Measurements from ENCODE around the gene ADGRD1. TPM values are rescaled to one million over a fixed set of nuclear protein-coding genes. Genes with fewer than 3 reads are reported as not detected.

ADGRD1 gene
- total RNA-seq, 1 experiment from 2014 or later: 0.77 TPM

DNA sequence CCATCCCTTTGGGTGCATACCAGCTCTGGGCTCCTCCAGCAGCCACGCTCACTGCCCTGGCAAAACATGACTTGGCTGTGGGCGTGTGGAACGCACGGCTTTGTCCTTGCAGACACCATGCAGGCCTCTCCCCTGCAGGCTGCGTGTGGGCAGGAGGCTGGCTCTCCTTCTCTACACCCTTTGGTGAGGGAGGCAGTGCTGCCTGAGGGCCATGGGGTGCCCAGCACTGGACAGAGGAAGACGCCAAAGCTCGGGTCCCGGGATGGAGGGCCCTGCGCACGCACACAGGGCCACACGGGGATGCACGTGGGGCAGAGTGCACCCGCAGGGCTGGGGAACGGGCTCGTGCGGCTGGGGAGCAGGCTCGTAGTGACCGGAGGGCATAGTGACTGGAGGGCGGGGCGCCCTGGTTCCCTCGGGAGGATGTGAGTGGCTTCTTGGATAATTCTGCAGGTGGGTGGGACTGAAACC lies 89.7 kb downstream of the ADGRD1 start:
- TF ChIP-seq TCF7 (CRISPR knock-in tag; IDR thresholded peaks at IDR 0.05; ENCODE audit: low read depth) (no peak), KAT7 (CRISPR knock-in tag; IDR thresholded peaks at IDR 0.05; ENCODE audit: borderline replicate concordance) (no peak), TP53 (CRISPR knock-in tag; IDR thresholded peaks at IDR 0.05) (no peak), FOXJ3 (CRISPR knock-in tag; IDR thresholded peaks at IDR 0.05; ENCODE audit: borderline replicate concordance) (no peak), NR1H2 (CRISPR knock-in tag; IDR thresholded peaks at IDR 0.05) (no peak), NFYB (CRISPR knock-in tag; conservative IDR thresholded peaks at IDR 0.05; ENCODE audit: low read depth) (no peak), GRHL2 (CRISPR knock-in tag; IDR thresholded peaks at IDR 0.05; ENCODE audit: insufficient replicate concordance, severe bottlenecking) (no peak), SMAD3 (CRISPR knock-in tag; IDR thresholded peaks at IDR 0.05; ENCODE audit: borderline replicate concordance) (no peak), MYBL2 (CRISPR knock-in tag; IDR thresholded peaks at IDR 0.05) (no peak)
- TF ChIP-seq, protein P1, sequence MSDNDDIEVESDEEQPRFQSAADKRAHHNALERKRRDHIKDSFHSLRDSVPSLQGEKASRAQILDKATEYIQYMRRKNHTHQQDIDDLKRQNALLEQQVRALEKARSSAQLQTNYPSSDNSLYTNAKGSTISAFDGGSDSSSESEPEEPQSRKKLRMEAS (CRISPR knock-in tag; IDR thresholded peaks at IDR 0.05): no peak
- TF ChIP-seq, protein P2, sequence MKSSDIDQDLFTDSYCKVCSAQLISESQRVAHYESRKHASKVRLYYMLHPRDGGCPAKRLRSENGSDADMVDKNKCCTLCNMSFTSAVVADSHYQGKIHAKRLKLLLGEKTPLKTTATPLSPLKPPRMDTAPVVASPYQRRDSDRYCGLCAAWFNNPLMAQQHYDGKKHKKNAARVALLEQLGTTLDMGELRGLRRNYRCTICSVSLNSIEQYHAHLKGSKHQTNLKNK (CRISPR knock-in tag; IDR thresholded peaks at IDR 0.05): no peak
- ATAC-seq: no peak
- Mint-ChIP-seq H3K27me3 (ENCODE audit: low read depth) (no peaks in the 10 kb centered on the region), H3K4me1 (no peaks in the 10 kb centered on the region), H3K36me3 (no peaks in the 10 kb centered on the region), H3K4me3 (no peak overlapping the region), H3K27ac (no peak overlapping the region), H3K9me3 (no peaks in the 10 kb centered on the region)
- ChIA-PET POLR2A (no interaction called here), CTCF (no interaction called here)
- no peak for DNase-seq (ENCODE audit: low spot score)

GRCh38 chr12:131044136-131044535 lies 90.4 kb downstream of the ADGRD1 start:
- Mint-ChIP-seq H3K27me3 (ENCODE audit: low read depth) (no peaks in the 10 kb centered on the region), H3K27ac (peak overlapping the region; percentile 72; the same call in 1 of the 2 replicates), H3K36me3 (no peaks in the 10 kb centered on the region), H3K9me3 (no peaks in the 10 kb centered on the region), H3K4me1 (no peaks in the 10 kb centered on the region), H3K4me3 (no peak overlapping the region)
- TF ChIP-seq ETV6 (CRISPR knock-in tag; IDR thresholded peaks at IDR 0.05): no peak
- no peak for TF ChIP-seq TP53 (CRISPR knock-in tag; IDR thresholded peaks at IDR 0.05)
- TF ChIP-seq AR (CRISPR knock-in tag; IDR thresholded peaks at IDR 0.05): no peak
- no peak for TF ChIP-seq ZNF317 (CRISPR knock-in tag; IDR thresholded peaks at IDR 0.05; ENCODE audit: borderline replicate concordance, low read depth)
- TF ChIP-seq ESRRA (CRISPR knock-in tag; IDR thresholded peaks at IDR 0.05; ENCODE audit: borderline replicate concordance): no peak
- TF ChIP-seq NR3C1 (CRISPR knock-in tag; conservative IDR thresholded peaks at IDR 0.05; ENCODE audit: low read depth): no peak
- no peak for TF ChIP-seq ZNF425 (CRISPR knock-in tag; conservative IDR thresholded peaks at IDR 0.05)
- TF ChIP-seq E2F5 (CRISPR knock-in tag; IDR thresholded peaks at IDR 0.05): no peak
- TF ChIP-seq ZNF416 (CRISPR knock-in tag; IDR thresholded peaks at IDR 0.05): no peak
- POLR2A ChIA-PET: no interaction called here
- DNase-seq (ENCODE audit: low spot score) (no peak), ATAC-seq (no peak)
- CTCF ChIA-PET: no interaction called here

Measured in WTC11 (cell line).